K562 treated with DMSO at 1 percent for 12 hours (cell line): Measurements from ENCODE around the gene CFAP299. TPM values are rescaled to one million over a fixed set of nuclear protein-coding genes. Genes with fewer than 3 reads are reported as not detected.

ENCODE experiments used
- total RNA-seq: library from RNA; unstranded; fragments of 300-600 nt; gene quantifications from 2 replicates; pipeline ENCODE4 v1.2.3, GENCODE V29; 2022; ENCODE audit not compliant: insufficient read depth

Gene CFAP299
- not detected in 2 replicates for total RNA-seq

DNA sequence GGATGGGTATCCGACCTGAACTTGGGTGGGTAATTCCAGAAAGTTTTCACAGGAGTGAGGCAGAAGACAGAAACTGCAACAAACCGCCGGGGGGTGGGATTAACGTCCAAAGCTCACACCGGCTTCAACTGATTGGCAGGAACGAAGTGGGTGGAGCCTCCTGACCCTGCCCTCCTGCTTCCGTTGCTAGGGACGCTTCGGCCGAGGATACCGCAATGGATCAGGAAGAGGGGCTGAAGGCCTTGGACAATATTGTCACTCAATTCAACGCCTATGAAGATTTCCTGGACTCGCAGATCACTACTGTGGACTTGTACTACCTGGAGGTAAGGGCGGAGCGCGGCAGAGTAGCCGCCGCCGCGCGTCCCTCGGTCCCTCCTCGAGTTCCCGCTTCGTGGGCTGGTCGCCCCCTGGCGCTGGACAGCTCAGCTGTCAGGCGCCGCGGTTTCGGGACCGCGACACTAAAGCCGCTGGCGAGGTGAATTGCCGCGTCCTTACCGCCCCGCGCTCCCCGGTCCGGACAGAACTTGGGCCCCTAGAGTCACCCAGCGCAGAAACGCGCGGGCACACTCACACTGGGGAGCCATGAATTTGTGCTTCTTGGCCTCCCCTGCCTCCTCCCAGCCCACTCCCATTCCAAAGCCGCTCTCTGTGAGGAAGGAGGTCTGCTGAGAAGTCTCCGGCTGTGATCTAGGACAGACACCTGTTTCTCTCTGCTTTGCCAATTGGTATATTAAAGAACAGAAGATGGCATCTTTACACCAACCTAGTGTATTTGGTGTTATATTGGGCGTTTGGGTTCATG, at the start of gene CFAP299:
Gene CFAP299 (plus strand): TSS at position 177 of the 805 bp plus-strand sequence.

Other genes with a start within 250 kb of the CFAP299 start
- gene PRDM8, start 138.2 kb upstream of the CFAP299 start, total RNA-seq: not detected in 2 replicates
- 0.26 and 1.1 TPM in 2 replicates for gene FGF5, start 69.1 kb upstream of the CFAP299 start, total RNA-seq